Measurements from ENCODE around the gene TUBGCP5. TPM values are rescaled to one million over a fixed set of nuclear protein-coding genes. Genes with fewer than 3 reads are reported as not detected.

The TUBGCP5 gene
- total RNA-seq, 1 experiment from 2014 or later: 18.8 TPM

DNA sequence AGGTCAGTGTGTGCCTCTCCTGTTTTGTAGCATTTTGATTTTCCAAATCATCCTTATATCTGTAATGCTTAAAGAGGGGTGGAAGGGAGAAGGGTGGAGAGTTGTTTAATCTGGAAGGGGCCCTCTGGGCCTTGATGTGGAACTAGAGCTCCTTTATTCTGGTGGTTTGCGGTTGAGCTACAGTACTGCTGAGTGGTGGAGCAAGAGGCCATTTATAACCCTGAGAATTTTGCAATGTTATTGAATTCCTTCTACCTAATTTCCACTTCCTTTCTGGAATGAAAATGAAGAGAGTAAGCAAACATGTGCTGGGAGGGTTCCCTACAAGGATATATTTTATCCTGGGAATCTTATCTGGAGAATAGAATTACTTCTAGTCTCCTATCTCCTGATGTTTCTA lies 35.3 kb upstream of the TUBGCP5 start (continued):
- TF ChIP-seq, protein P1, sequence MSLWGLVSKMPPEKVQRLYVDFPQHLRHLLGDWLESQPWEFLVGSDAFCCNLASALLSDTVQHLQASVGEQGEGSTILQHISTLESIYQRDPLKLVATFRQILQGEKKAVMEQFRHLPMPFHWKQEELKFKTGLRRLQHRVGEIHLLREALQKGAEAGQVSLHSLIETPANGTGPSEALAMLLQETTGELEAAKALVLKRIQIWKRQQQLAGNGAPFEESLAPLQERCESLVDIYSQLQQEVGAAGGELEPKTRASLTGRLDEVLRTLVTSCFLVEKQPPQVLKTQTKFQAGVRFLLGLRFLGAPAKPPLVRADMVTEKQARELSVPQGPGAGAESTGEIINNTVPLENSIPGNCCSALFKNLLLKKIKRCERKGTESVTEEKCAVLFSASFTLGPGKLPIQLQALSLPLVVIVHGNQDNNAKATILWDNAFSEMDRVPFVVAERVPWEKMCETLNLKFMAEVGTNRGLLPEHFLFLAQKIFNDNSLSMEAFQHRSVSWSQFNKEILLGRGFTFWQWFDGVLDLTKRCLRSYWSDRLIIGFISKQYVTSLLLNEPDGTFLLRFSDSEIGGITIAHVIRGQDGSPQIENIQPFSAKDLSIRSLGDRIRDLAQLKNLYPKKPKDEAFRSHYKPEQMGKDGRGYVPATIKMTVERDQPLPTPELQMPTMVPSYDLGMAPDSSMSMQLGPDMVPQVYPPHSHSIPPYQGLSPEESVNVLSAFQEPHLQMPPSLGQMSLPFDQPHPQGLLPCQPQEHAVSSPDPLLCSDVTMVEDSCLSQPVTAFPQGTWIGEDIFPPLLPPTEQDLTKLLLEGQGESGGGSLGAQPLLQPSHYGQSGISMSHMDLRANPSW (CRISPR knock-in tag; conservative IDR thresholded peaks at IDR 0.05; ENCODE audit: low read depth): no peak
- TF ChIP-seq, protein P2, sequence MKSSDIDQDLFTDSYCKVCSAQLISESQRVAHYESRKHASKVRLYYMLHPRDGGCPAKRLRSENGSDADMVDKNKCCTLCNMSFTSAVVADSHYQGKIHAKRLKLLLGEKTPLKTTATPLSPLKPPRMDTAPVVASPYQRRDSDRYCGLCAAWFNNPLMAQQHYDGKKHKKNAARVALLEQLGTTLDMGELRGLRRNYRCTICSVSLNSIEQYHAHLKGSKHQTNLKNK (CRISPR knock-in tag; IDR thresholded peaks at IDR 0.05): no peak
- TF ChIP-seq PRRX2 (CRISPR knock-in tag; IDR thresholded peaks at IDR 0.05) (no peak), MYBL2 (CRISPR knock-in tag; IDR thresholded peaks at IDR 0.05) (no peak)

DNA sequence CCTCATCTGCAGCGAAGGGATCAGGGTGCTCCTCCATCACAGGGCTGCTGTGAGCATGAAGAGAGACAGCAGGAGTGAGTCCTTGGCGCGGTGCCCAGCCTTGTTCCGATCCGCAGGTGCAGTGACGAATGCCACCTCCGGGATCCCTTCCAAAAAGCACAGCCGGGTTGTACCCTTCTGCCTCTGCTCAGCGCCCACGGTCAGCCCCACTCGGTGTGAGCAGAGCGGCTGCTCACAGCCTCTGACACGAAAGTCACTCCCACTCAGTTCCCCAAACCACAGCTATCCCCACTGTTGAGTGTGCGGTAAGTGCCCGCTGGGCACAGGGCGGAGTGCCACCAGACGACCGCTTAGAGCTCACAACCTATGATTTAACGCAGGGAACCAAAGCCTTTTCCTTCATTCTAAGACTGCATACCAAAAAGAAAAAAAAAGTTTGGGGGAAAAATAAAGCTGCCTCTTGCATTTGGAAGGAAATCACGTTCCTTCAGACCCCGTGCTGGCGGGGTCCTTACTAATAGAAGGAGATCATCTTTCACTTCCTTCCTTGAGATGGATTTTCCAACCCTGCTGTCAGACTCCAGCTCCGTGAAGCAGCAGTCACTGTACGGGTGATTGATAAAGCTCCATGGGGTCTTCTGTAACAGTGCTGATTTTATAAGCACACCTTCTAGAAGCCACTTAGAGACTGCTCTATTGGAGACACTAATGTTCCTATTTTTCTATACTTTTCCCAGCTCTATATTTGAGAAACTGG lies 34.7 kb upstream of the TUBGCP5 start:
- Mint-ChIP-seq H3K36me3 (no peaks in the 10 kb centered on the region), H3K27ac (no peak overlapping the region), H3K4me3 (no peak overlapping the region), H3K27me3 (ENCODE audit: low read depth) (no peaks in the 10 kb centered on the region), H3K4me1 (no peaks in the 10 kb centered on the region), H3K9me3 (peaks cover 8% of the 10 kb centered on the region; the same call in 1 of the 2 replicates)
- ATAC-seq: no peak
- ChIA-PET CTCF (no interaction called here), POLR2A (no interaction called here)
- DNase-seq (ENCODE audit: low spot score): no peak
- TF ChIP-seq GTF2I (CRISPR knock-in tag; conservative IDR thresholded peaks at IDR 0.05): no peak
- TF ChIP-seq ZNF423 (CRISPR knock-in tag; IDR thresholded peaks at IDR 0.05): no peak
- TF ChIP-seq, protein P3, sequence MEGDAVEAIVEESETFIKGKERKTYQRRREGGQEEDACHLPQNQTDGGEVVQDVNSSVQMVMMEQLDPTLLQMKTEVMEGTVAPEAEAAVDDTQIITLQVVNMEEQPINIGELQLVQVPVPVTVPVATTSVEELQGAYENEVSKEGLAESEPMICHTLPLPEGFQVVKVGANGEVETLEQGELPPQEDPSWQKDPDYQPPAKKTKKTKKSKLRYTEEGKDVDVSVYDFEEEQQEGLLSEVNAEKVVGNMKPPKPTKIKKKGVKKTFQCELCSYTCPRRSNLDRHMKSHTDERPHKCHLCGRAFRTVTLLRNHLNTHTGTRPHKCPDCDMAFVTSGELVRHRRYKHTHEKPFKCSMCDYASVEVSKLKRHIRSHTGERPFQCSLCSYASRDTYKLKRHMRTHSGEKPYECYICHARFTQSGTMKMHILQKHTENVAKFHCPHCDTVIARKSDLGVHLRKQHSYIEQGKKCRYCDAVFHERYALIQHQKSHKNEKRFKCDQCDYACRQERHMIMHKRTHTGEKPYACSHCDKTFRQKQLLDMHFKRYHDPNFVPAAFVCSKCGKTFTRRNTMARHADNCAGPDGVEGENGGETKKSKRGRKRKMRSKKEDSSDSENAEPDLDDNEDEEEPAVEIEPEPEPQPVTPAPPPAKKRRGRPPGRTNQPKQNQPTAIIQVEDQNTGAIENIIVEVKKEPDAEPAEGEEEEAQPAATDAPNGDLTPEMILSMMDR (IDR thresholded peaks at IDR 0.05): no peak

DNA sequence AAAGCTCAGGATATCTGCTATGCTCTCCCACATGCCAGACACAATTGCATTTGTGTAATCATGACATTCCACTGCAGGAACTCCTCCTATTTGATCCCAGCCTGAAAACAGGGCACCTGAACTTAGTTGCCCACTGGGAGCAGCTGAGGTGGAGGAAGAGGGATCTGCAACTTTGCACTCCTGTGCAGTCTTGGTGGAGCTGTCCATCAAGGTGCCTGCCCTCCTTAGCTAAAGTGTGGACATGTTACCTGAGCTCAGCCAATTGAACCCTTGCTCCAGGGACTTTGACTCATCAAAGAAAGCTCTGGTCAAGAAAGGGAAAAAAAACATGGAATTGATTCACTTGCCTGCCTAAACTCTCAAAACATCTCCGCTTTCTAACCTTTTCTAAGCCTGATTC lies 33.3 kb upstream of the TUBGCP5 start:
- H3K9me3 Mint-ChIP-seq: peaks cover 8% of the 10 kb centered on the region; the same call in 1 of the 2 replicates
- H3K36me3 Mint-ChIP-seq: no peaks in the 10 kb centered on the region
- no peak for ATAC-seq
- TF ChIP-seq EMX1 (CRISPR knock-in tag; IDR thresholded peaks at IDR 0.05): no peak
- no peak for TF ChIP-seq HMGA2 (CRISPR knock-in tag; IDR thresholded peaks at IDR 0.05)
- TF ChIP-seq ZNF121 (CRISPR knock-in tag; IDR thresholded peaks at IDR 0.05): no peak
- TF ChIP-seq, protein P4, sequence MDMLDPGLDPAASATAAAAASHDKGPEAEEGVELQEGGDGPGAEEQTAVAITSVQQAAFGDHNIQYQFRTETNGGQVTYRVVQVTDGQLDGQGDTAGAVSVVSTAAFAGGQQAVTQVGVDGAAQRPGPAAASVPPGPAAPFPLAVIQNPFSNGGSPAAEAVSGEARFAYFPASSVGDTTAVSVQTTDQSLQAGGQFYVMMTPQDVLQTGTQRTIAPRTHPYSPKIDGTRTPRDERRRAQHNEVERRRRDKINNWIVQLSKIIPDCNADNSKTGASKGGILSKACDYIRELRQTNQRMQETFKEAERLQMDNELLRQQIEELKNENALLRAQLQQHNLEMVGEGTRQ (CRISPR knock-in tag; IDR thresholded peaks at IDR 0.05): no peak
- TF ChIP-seq, protein P5, sequence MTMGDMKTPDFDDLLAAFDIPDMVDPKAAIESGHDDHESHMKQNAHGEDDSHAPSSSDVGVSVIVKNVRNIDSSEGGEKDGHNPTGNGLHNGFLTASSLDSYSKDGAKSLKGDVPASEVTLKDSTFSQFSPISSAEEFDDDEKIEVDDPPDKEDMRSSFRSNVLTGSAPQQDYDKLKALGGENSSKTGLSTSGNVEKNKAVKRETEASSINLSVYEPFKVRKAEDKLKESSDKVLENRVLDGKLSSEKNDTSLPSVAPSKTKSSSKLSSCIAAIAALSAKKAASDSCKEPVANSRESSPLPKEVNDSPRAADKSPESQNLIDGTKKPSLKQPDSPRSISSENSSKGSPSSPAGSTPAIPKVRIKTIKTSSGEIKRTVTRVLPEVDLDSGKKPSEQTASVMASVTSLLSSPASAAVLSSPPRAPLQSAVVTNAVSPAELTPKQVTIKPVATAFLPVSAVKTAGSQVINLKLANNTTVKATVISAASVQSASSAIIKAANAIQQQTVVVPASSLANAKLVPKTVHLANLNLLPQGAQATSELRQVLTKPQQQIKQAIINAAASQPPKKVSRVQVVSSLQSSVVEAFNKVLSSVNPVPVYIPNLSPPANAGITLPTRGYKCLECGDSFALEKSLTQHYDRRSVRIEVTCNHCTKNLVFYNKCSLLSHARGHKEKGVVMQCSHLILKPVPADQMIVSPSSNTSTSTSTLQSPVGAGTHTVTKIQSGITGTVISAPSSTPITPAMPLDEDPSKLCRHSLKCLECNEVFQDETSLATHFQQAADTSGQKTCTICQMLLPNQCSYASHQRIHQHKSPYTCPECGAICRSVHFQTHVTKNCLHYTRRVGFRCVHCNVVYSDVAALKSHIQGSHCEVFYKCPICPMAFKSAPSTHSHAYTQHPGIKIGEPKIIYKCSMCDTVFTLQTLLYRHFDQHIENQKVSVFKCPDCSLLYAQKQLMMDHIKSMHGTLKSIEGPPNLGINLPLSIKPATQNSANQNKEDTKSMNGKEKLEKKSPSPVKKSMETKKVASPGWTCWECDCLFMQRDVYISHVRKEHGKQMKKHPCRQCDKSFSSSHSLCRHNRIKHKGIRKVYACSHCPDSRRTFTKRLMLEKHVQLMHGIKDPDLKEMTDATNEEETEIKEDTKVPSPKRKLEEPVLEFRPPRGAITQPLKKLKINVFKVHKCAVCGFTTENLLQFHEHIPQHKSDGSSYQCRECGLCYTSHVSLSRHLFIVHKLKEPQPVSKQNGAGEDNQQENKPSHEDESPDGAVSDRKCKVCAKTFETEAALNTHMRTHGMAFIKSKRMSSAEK (CRISPR knock-in tag; IDR thresholded peaks at IDR 0.05; ENCODE audit: borderline replicate concordance): no peak
- TF ChIP-seq, protein P6, sequence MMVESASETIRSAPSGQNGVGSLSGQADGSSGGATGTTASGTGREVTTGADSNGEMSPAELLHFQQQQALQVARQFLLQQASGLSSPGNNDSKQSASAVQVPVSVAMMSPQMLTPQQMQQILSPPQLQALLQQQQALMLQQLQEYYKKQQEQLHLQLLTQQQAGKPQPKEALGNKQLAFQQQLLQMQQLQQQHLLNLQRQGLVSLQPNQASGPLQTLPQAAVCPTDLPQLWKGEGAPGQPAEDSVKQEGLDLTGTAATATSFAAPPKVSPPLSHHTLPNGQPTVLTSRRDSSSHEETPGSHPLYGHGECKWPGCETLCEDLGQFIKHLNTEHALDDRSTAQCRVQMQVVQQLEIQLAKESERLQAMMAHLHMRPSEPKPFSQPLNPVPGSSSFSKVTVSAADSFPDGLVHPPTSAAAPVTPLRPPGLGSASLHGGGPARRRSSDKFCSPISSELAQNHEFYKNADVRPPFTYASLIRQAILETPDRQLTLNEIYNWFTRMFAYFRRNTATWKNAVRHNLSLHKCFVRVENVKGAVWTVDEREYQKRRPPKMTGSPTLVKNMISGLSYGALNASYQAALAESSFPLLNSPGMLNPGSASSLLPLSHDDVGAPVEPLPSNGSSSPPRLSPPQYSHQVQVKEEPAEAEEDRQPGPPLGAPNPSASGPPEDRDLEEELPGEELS (CRISPR knock-in tag; IDR thresholded peaks at IDR 0.05): no peak
- TF ChIP-seq CBFB (CRISPR knock-in tag; IDR thresholded peaks at IDR 0.05; ENCODE audit: low read depth): no peak
- TF ChIP-seq, protein P7, sequence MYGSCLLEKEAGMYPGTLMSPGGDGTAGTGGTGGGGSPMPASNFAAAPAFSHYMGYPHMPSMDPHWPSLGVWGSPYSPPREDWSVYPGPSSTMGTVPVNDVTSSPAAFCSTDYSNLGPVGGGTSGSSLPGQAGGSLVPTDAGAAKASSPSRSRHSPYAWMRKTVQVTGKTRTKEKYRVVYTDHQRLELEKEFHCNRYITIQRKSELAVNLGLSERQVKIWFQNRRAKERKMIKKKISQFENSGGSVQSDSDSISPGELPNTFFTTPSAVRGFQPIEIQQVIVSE (CRISPR knock-in tag; IDR thresholded peaks at IDR 0.05; ENCODE audit: borderline replicate concordance): no peak
- TF ChIP-seq RORB (CRISPR knock-in tag; IDR thresholded peaks at IDR 0.05): no peak
- no peak for TF ChIP-seq ZNF396 (CRISPR knock-in tag; IDR thresholded peaks at IDR 0.05; ENCODE audit: borderline replicate concordance)

More for the DNA sequence above, 33.3 kb upstream of the TUBGCP5 start:
- ChIA-PET CTCF (interaction anchor here (1.1 kb wide), 1 partner anchor 36 kb away, joined by 5 read pairs; no protein-coding TSS in a partner anchor), POLR2A (no interaction called here)
- Mint-ChIP-seq H3K4me1 (no peaks in the 10 kb centered on the region), H3K27me3 (ENCODE audit: low read depth) (no peaks in the 10 kb centered on the region), H3K27ac (no peak overlapping the region), H3K4me3 (no peak overlapping the region)
- DNase-seq (ENCODE audit: low spot score): no peak

All from WTC11 (cell line).